Measurements from ENCODE around the gene ZC3H12D.

Gene ZC3H12D

GRCh38 chr6:149414821-149415220, 70.0 kb downstream of the ZC3H12D start:
- DNase-seq, result no peak

GRCh38 chr6:149414009-149414408, 70.8 kb downstream of the ZC3H12D start:
- no peak for DNase-seq

- DNase-seq, result no peak
Observed at GRCh38 chr6:149410557-149410956, 74.3 kb downstream of the ZC3H12D start.

- no peak for DNase-seq
Observed at GRCh38 chr6:149409617-149410016, 75.2 kb downstream of the ZC3H12D start.

GRCh38 chr6:149405823-149406765, 78.7 kb downstream of the ZC3H12D start:
- DNase-seq, result no peak

- no peak for DNase-seq
Observed at GRCh38 chr6:149403534-149403933, 81.3 kb downstream of the ZC3H12D start.

- no peak for DNase-seq
Observed at GRCh38 chr6:149400050-149400449, 84.8 kb downstream of the ZC3H12D start, which contains the start of gene SUMO4. SUMO4 (plus strand) TSS chr6:149400262; CDS start chr6:149400392, 130 bp downstream.

GRCh38 chr6:149397384-149397783, 87.4 kb downstream of the ZC3H12D start:
- DNase-seq, result no peak

Measured in hypothalamus (tissue), 51 donors.